Right kidney (tissue), 1 donor: ENCODE measurements around the gene FLNC.

Source experiments
- DNase-seq: peaks from one replicate; pipeline ENCODE4 v3.0.0-alpha.2; 2016

The FLNC gene

GRCh38 chr7:128831994-128832879, 2.0 kb downstream of the FLNC start:
- DNase-seq, result peak; percentile 65

GRCh38 chr7:128832880-128833147, 2.6 kb downstream of the FLNC start:
- peak; percentile 52 for DNase-seq

GRCh38 chr7:128833148-128833945, 3.1 kb downstream of the FLNC start:
- peak; percentile 52 for DNase-seq

- no peak for DNase-seq
Measured at GRCh38 chr7:128833946-128834325, 3.7 kb downstream of the FLNC start.

GRCh38 chr7:128835231-128835751, 5.1 kb downstream of the FLNC start:
- DNase-seq, result no peak

- DNase-seq, result no peak
Measured at GRCh38 chr7:128835790-128836641, 5.8 kb downstream of the FLNC start.

GRCh38 chr7:128836729-128837348, 6.6 kb downstream of the FLNC start:
- DNase-seq, result no peak

GRCh38 chr7:128837521-128837921, 7.3 kb downstream of the FLNC start:
- DNase-seq, result no peak

- DNase-seq, result no peak
Measured at GRCh38 chr7:128838109-128838779, 8.0 kb downstream of the FLNC start.

- DNase-seq, result no peak
Measured at GRCh38 chr7:128838981-128839731, 8.9 kb downstream of the FLNC start.

GRCh38 chr7:128839751-128840177, 9.6 kb downstream of the FLNC start:
- no peak for DNase-seq

GRCh38 chr7:128840326-128841170, 10.3 kb downstream of the FLNC start:
- no peak for DNase-seq

GRCh38 chr7:128841171-128841690, 11.0 kb downstream of the FLNC start:
- no peak for DNase-seq

GRCh38 chr7:128841921-128842673, 11.9 kb downstream of the FLNC start:
- no peak for DNase-seq

GRCh38 chr7:128842674-128843641, 12.8 kb downstream of the FLNC start:
- no peak for DNase-seq

- DNase-seq, result no peak
Measured at GRCh38 chr7:128843938-128844621, 13.9 kb downstream of the FLNC start.
